RPMI7951 (cell line): ENCODE measurements around the gene DAZAP2. TPM values are rescaled to one million over a fixed set of nuclear protein-coding genes. Genes with fewer than 3 reads are reported as not detected.

ENCODE experiments used
- total RNA-seq: library from RNA; depleted of rRNA; stranded (reverse); fragments of >200 nt; shearing (Covaris generic); gene quantifications from 2 replicates; pipeline ENCODE4 v1.2.3, GENCODE V29; 2014; rRNA removed

DAZAP2 gene
- total RNA-seq, 1 experiment from 2014 or later = 375 TPM

Other genes starting within 250 kb of the DAZAP2 start
- gene SLC11A2, start 212.4 kb upstream of the DAZAP2 start, total RNA-seq = 19.2 and 28.8 TPM in 2 replicates
- gene LETMD1, start 190.5 kb upstream of the DAZAP2 start, total RNA-seq = 26.0 and 28.3 TPM in 2 replicates
- gene CSRNP2, start 155.2 kb upstream of the DAZAP2 start, total RNA-seq = 9.4 and 10.0 TPM in 2 replicates
- 6.2 and 8.4 TPM in 2 replicates for gene TFCP2, start 65.7 kb upstream of the DAZAP2 start, total RNA-seq
- gene POU6F1, start 20.8 kb upstream of the DAZAP2 start, total RNA-seq = 1.7 and 5.5 TPM in 2 replicates
- 20.4 and 23.9 TPM in 2 replicates for gene SMAGP, start 31.6 kb downstream of the DAZAP2 start, total RNA-seq
- not detected in 2 replicates for gene BIN2, start 85.3 kb downstream of the DAZAP2 start, total RNA-seq
- 0.10 TPM in 1 of 2 replicates, not detected in the other for gene CELA1, start 107.9 kb downstream of the DAZAP2 start, total RNA-seq
- gene GALNT6, start 152.6 kb downstream of the DAZAP2 start, total RNA-seq = 18.5 and 31.3 TPM in 2 replicates
- 0.78 and 0.96 TPM in 2 replicates for gene SLC4A8, start 186.0 kb downstream of the DAZAP2 start, total RNA-seq